ENCODE data around the gene NFATC2.

DNA sequence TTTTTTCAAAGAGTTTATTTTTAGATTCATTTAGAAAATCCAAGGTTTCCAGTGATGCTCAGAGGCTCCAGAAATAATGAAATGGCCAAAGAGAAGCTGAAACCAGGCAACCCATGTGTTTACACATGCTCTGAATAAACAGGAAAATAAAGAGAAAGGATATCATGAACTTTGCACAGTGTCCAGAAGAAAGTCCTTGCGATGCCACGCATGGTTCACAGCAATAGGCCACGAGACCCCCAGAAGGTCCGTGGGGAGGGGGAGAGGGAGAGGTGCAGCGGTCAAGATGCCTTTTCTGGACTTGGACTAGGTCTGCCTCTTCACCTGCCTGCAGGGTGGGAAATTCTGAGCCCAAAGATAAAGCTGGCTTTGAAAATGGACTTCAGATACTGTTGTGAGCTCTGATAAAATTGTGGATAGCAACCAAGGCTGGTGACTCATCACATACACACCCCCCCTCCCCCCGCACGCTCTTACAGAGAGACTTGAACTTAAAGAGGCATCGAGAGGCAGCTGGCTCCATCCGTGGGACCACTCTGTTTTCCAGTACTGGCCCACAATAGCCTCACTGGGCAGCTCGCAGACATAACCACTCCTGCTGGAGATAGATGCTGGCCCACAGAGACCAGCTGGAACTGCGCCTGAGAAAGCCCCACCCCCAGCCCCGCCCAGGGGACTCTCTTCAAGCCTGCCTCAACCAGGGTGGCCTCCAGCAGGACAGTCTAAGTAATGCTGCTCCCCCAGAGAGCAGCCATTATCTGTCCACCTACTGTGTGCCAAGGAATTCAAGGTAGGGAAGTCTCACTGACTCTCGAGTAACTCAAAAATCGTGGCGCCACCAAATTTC, 21.2 kb upstream of the NFATC2 start:
- TF ChIP-seq, protein P1, sequence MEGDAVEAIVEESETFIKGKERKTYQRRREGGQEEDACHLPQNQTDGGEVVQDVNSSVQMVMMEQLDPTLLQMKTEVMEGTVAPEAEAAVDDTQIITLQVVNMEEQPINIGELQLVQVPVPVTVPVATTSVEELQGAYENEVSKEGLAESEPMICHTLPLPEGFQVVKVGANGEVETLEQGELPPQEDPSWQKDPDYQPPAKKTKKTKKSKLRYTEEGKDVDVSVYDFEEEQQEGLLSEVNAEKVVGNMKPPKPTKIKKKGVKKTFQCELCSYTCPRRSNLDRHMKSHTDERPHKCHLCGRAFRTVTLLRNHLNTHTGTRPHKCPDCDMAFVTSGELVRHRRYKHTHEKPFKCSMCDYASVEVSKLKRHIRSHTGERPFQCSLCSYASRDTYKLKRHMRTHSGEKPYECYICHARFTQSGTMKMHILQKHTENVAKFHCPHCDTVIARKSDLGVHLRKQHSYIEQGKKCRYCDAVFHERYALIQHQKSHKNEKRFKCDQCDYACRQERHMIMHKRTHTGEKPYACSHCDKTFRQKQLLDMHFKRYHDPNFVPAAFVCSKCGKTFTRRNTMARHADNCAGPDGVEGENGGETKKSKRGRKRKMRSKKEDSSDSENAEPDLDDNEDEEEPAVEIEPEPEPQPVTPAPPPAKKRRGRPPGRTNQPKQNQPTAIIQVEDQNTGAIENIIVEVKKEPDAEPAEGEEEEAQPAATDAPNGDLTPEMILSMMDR (conservative IDR thresholded peaks at IDR 0.05; ENCODE audit: low read depth, low read length), result 0 out of 2 replicates have a peak, but pooled peaks have one; percentile 9
- TF ChIP-seq MAZ (IDR thresholded peaks at IDR 0.05; ENCODE audit: borderline replicate concordance, low read depth, low read length) (no peak), RAD21 (IDR thresholded peaks at IDR 0.05; ENCODE audit: low read length) (no peak), SMC3 (IDR thresholded peaks at IDR 0.05; ENCODE audit: low read depth, low read length) (no peak), POLR2A (IDR thresholded peaks at IDR 0.05; ENCODE audit: low read depth, low read length) (peak; percentile 44; the same call in 1 of the 2 replicates), FOS (IDR thresholded peaks at IDR 0.05; ENCODE audit: low read depth, low read length) (peak; percentile 98)
- TF ChIP-seq, protein P2, sequence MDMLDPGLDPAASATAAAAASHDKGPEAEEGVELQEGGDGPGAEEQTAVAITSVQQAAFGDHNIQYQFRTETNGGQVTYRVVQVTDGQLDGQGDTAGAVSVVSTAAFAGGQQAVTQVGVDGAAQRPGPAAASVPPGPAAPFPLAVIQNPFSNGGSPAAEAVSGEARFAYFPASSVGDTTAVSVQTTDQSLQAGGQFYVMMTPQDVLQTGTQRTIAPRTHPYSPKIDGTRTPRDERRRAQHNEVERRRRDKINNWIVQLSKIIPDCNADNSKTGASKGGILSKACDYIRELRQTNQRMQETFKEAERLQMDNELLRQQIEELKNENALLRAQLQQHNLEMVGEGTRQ (IDR thresholded peaks at IDR 0.05; ENCODE audit: low read depth, low read length), result no peak

All from IMR-90 (cell line).